HG03565 (cell line): ENCODE data around the gene SLC35F3.
"Not testable (repeated sequence)": the region's sequence is repeated elsewhere in the genome, so short reads cannot be mapped to it uniquely, and the experiment has no call there.

Source experiments
- ATAC-seq: cut with Tn5 transposase; IDR thresholded peaks from one replicate; pipeline ENCODE4 v1.9.1; 2021; ENCODE audit warnings: mild to moderate bottlenecking, moderate library complexity; ENCODE audit not compliant: unreplicated experiment

Gene SLC35F3

GRCh38 chr1:234277161-234277868 is 372.8 kb downstream of the SLC35F3 start:
- no peak for ATAC-seq

GRCh38 chr1:234279021-234279420 is 374.5 kb downstream of the SLC35F3 start:
- ATAC-seq = no peak

GRCh38 chr1:234280500-234280899 is 376.0 kb downstream of the SLC35F3 start:
- ATAC-seq = no peak

GRCh38 chr1:234281826-234282489 is 377.5 kb downstream of the SLC35F3 start:
- no peak for ATAC-seq

- ATAC-seq = no peak
These were observed 381.7 kb downstream of the SLC35F3 start for GRCh38 chr1:234286206-234286605.

GRCh38 chr1:234288946-234289345 is 384.5 kb downstream of the SLC35F3 start:
- ATAC-seq = no peak

- no peak for ATAC-seq
These were observed 385.2 kb downstream of the SLC35F3 start for GRCh38 chr1:234289538-234290305.

- no peak for ATAC-seq
These were observed 387.5 kb downstream of the SLC35F3 start for GRCh38 chr1:234292011-234292410.

- no peak for ATAC-seq
These were observed 388.1 kb downstream of the SLC35F3 start for GRCh38 chr1:234292548-234292947.

- no peak for ATAC-seq
These were observed 389.8 kb downstream of the SLC35F3 start for GRCh38 chr1:234294109-234294817.

GRCh38 chr1:234295068-234295467 is 390.6 kb downstream of the SLC35F3 start:
- no peak for ATAC-seq

GRCh38 chr1:234295626-234296025 is 391.1 kb downstream of the SLC35F3 start:
- no peak for ATAC-seq

- ATAC-seq = no peak
These were observed 392.0 kb downstream of the SLC35F3 start for GRCh38 chr1:234296496-234296895.

- ATAC-seq = no peak
These were observed 393.2 kb downstream of the SLC35F3 start for GRCh38 chr1:234297668-234298067.

- ATAC-seq = no peak
These were observed 395.6 kb downstream of the SLC35F3 start for GRCh38 chr1:234300096-234300495.

- ATAC-seq = not testable (repeated sequence)
These were observed 397.2 kb downstream of the SLC35F3 start for GRCh38 chr1:234301663-234302062.

- ATAC-seq = no peak
These were observed 398.0 kb downstream of the SLC35F3 start for GRCh38 chr1:234302354-234302962.

GRCh38 chr1:234303231-234303630 is 398.8 kb downstream of the SLC35F3 start:
- ATAC-seq = no peak

GRCh38 chr1:234307726-234308125 is 403.2 kb downstream of the SLC35F3 start:
- no peak for ATAC-seq

GRCh38 chr1:234309243-234309597 is 404.7 kb downstream of the SLC35F3 start:
- ATAC-seq = no peak
